ENCODE results near the gene DNAH8. TPM values are rescaled to one million over a fixed set of nuclear protein-coding genes. Genes with fewer than 3 reads are reported as not detected.

Gene DNAH8
- total RNA-seq, 1 experiment from 2014 or later: not detected

DNA sequence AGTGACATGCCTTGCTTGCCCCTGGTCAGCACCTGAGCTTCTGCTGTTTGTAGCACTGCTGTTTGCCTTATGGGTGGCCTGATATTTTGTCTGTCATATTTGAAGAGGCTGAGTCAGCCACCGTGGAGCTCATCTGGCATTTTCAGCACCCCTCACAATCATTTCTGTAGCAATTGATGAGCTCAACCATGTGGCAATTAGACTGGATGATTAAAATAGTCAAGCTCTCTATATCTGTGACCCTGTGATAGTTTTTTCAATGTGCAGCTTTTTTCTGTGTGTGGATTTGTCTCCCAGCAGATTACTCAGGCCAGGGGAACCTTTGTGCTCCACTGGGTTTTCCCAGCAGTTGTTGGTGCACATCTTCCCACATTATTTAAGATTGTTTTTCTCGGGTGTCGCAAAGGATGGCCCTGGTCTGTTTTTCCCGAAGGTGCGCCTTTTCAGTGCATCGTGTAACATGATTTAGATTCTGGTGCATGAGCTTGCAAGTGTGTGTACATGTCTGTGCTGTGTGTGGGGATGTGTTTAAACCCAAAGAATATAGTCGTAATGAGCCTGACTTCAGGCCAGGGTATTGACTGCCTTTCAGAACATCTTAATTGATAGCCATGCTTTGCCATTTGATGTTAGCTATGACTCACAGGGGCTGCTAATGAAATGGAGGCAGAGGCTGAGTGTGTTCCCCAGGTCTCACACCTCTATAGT lies 301.9 kb downstream of the DNAH8 start:
- H3K27me3 ChIP-seq (ENCODE audit: insufficient read depth, low read length): peaks cover 51% of the 10 kb centered on the region
- ChIA-PET CTCF (no interaction called here), POLR2A (no interaction called here), RAD21 (ENCODE audit: low non-redundant PET in 1 of 2, low total read pairs in 2 of 2, uncharacterized antibody in 2 of 2, unreplicated experiment in 2 of 2) (no interaction called here)
- no peak overlapping the region for H2AFZ ChIP-seq (ENCODE audit: low read depth, low read length, poor library complexity, severe bottlenecking)
- no peaks in the 10 kb centered on the region for H4K20me1 ChIP-seq (ENCODE audit: insufficient read depth)
- intact Hi-C loops (cut with micrococcal nuclease): no loop called here
- no peaks in the 10 kb centered on the region for H3K9me3 ChIP-seq (ENCODE audit: control insufficient read depth in 1 of 2, insufficient read depth in 1 of 2, low read depth in 1 of 2, low read length in 2 of 2)
- H3K4me1 ChIP-seq (ENCODE audit: control insufficient read depth in 1 of 2, insufficient read depth in 2 of 2, low read length in 2 of 2): no peaks in the 10 kb centered on the region
- no peaks in the 10 kb centered on the region for H3K9me2 ChIP-seq (ENCODE audit: insufficient read depth)
- no peaks in the 10 kb centered on the region for H3K36me3 ChIP-seq (ENCODE audit: control insufficient read depth in 1 of 2, insufficient read depth in 2 of 2, low read length in 2 of 2)
- TF ChIP-seq YY1 (IDR thresholded peaks at IDR 0.05; ENCODE audit: extremely low read depth, insufficient replicate concordance, low read depth, low read length): no peak
- TF ChIP-seq SRF (IDR thresholded peaks at IDR 0.05; ENCODE audit: low read depth): no peak
- TF ChIP-seq CBX3 (IDR thresholded peaks at IDR 0.05; ENCODE audit: low read depth): no peak
- no peak for TF ChIP-seq ELF1 (IDR thresholded peaks at IDR 0.05; ENCODE audit: borderline replicate concordance, low read depth)
- no peak for TF ChIP-seq SIN3A (IDR thresholded peaks at IDR 0.05; ENCODE audit: low read depth)
- TF ChIP-seq ZFX (IDR thresholded peaks at IDR 0.05): no peak
- TF ChIP-seq, protein P1, sequence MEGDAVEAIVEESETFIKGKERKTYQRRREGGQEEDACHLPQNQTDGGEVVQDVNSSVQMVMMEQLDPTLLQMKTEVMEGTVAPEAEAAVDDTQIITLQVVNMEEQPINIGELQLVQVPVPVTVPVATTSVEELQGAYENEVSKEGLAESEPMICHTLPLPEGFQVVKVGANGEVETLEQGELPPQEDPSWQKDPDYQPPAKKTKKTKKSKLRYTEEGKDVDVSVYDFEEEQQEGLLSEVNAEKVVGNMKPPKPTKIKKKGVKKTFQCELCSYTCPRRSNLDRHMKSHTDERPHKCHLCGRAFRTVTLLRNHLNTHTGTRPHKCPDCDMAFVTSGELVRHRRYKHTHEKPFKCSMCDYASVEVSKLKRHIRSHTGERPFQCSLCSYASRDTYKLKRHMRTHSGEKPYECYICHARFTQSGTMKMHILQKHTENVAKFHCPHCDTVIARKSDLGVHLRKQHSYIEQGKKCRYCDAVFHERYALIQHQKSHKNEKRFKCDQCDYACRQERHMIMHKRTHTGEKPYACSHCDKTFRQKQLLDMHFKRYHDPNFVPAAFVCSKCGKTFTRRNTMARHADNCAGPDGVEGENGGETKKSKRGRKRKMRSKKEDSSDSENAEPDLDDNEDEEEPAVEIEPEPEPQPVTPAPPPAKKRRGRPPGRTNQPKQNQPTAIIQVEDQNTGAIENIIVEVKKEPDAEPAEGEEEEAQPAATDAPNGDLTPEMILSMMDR (IDR thresholded peaks at IDR 0.05 in 2 of 3, conservative IDR thresholded peaks at IDR 0.05 in 1 of 3; ENCODE audit: borderline replicate concordance in 1 of 3, insufficient read depth in 1 of 3, low read depth in 2 of 3, low read length in 2 of 3): no peak
- TF ChIP-seq REST (IDR thresholded peaks at IDR 0.05; ENCODE audit: low read depth): no peak
- TF ChIP-seq JUND (IDR thresholded peaks at IDR 0.05): no peak
- no peak for TF ChIP-seq TCF7L2 (IDR thresholded peaks at IDR 0.05; ENCODE audit: borderline replicate concordance, extremely low read depth, insufficient read depth, insufficient read length)
- TF ChIP-seq, protein P2, sequence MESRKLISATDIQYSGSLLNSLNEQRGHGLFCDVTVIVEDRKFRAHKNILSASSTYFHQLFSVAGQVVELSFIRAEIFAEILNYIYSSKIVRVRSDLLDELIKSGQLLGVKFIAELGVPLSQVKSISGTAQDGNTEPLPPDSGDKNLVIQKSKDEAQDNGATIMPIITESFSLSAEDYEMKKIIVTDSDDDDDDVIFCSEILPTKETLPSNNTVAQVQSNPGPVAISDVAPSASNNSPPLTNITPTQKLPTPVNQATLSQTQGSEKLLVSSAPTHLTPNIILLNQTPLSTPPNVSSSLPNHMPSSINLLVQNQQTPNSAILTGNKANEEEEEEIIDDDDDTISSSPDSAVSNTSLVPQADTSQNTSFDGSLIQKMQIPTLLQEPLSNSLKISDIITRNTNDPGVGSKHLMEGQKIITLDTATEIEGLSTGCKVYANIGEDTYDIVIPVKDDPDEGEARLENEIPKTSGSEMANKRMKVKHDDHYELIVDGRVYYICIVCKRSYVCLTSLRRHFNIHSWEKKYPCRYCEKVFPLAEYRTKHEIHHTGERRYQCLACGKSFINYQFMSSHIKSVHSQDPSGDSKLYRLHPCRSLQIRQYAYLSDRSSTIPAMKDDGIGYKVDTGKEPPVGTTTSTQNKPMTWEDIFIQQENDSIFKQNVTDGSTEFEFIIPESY (IDR thresholded peaks at IDR 0.05; ENCODE audit: extremely low read depth, insufficient replicate concordance, low read length): no peak
- TF ChIP-seq ZNF274 (IDR thresholded peaks at IDR 0.05; ENCODE audit: low read depth, low read length): no peak
- no peak for TF ChIP-seq CEBPB (IDR thresholded peaks at IDR 0.05; ENCODE audit: low read depth)
- no peak for TF ChIP-seq RAD21 (IDR thresholded peaks at IDR 0.05; ENCODE audit: low read depth)
- no peak for TF ChIP-seq EZH2 (IDR thresholded peaks at IDR 0.05)
- TF ChIP-seq, protein P3, sequence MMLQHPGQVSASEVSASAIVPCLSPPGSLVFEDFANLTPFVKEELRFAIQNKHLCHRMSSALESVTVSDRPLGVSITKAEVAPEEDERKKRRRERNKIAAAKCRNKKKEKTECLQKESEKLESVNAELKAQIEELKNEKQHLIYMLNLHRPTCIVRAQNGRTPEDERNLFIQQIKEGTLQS (IDR thresholded peaks at IDR 0.05): no peak
- TF ChIP-seq POLR2AphosphoS5 (IDR thresholded peaks at IDR 0.05; ENCODE audit: low read depth, low read length): no peak
- no peak for TF ChIP-seq FOSL1 (IDR thresholded peaks at IDR 0.05; ENCODE audit: low read depth)
- H3K27ac ChIP-seq (ENCODE audit: low read depth, low read length): no peak overlapping the region
- H3K79me2 ChIP-seq (ENCODE audit: insufficient read depth, low read length): no peaks in the 10 kb centered on the region
- BruUV-seq (replicated peaks): no TSS peak
- H3K9ac ChIP-seq (ENCODE audit: low read length): no peak overlapping the region
- DNase-seq (ENCODE audit: low read depth, low spot score): no peak
- no peak overlapping the region for H3K4me3 ChIP-seq (replicated peaks in 1 of 2; ENCODE audit: low read depth in 1 of 2, low read length in 2 of 2)
- no peak overlapping the region for H3K4me2 ChIP-seq (ENCODE audit: low read length)
- ATAC-seq: no peak
